NCI-H524 (cell line): Measurements from ENCODE around the gene NFKB1.

Experiments
- DNase-seq, 2 experiments: peaks; one replicate each; lab custom pipeline; 2025; lab: John Stamatoyannopoulos, UW

The NFKB1 gene

GRCh38 chr4:102500352-102500695, 835 bp upstream of the NFKB1 start:
- DNase-seq: peak; percentile 0 to 26

GRCh38 chr4:102501447-102501696, 213 bp downstream of the NFKB1 start:
- peak in 1 of 2 experiments; percentile 18 for DNase-seq

- no peak for DNase-seq
Measured at GRCh38 chr4:102502543-102502818, 1.3 kb downstream of the NFKB1 start.

DNA sequence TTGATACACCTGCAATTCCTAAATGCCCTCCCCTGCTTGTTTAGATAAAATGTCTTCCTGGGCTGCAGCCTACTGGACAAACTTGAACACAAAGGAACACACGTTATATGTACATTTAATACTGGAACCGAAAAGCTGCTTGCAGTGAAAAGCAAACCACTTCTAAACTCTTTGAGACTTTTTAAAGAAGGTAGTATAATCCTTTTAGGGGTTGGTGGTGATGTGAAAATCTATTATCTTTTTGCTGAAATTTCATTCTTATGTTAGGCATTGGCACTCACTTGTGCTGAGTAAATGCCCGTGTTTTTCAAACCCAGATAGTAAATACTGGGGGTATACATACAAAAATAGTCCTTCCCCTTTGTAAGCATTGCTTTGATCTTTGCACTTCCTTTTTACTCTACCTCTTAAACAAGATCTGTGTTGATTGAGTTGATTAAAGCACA, 2.2 kb downstream of the NFKB1 start:
- peak in 1 of 2 experiments; percentile 18 for DNase-seq

GRCh38 chr4:102503831-102504786, 3.0 kb downstream of the NFKB1 start:
- no peak for DNase-seq

DNA sequence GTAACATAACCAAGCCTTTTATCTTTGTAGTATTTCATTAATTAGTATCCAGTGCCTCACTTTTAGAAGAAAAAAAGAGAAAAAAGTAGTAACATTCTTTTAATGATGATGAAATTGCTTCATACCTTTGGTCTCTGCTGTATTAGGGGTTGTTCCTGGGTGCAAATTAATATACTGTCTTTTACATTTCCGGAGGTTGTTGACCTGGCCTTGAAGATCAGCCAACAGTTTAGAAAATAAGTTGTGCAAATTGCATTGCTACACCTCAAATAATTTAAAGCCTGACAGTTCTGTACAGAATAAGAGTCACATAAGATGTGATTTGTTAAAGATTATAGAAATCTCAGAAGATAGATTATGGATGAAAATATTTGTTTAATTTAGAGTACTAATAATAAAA, 3.8 kb downstream of the NFKB1 start:
- no peak for DNase-seq

DNA sequence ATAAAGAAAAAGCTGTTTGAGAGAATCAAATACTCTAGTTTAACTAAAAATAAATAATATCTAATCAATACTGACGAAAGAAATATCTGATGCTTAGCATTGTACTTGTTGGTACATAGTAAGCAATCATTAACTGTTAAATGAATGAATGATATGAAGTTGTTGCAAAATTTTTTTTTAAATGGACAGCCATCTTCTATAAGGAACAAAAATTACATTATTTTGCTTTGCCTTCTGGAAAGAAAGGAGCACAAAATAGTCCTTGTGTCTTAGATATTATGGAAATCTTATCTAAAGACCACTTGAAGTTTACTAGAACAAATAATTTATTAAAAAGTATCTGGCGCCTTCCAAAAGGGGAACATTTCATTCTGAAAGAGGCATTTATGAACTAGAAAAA, 4.5 kb downstream of the NFKB1 start:
- no peak for DNase-seq

- no peak for DNase-seq
Measured at GRCh38 chr4:102506523-102506922, 5.4 kb downstream of the NFKB1 start.

GRCh38 chr4:102511830-102512605, 10.9 kb downstream of the NFKB1 start:
- DNase-seq: no peak

DNA sequence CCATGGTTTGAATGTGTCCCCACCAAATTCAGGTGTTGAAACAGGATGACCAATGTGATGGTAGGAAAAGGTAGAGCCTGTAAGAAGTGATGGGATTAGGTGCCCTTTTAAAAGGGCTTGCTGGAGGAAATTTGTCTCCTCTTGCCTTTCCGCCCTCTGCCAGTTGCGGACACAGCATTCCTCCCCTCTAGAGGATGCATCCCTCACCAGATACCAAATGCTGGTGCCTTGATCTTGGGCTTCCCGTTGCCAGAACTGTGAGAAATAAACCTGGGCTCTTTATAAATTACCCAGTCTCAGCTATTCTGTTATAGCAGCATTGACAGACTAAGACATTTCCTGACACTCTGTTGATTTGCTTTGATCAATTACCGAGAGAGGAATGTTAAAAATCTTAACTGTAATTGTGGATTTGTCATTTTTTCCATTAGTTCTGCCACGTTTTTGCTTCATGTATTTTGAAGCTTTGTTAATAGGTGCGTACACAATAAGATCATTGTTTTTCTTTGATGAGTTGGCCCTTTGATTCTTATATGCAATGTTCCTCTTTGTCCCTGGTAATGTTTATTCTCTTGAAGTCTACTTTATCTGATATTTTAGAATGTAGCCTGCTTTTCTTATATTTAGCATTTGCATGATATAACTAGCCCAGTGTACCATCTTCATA, 13.3 kb downstream of the NFKB1 start:
- DNase-seq: no peak

DNA sequence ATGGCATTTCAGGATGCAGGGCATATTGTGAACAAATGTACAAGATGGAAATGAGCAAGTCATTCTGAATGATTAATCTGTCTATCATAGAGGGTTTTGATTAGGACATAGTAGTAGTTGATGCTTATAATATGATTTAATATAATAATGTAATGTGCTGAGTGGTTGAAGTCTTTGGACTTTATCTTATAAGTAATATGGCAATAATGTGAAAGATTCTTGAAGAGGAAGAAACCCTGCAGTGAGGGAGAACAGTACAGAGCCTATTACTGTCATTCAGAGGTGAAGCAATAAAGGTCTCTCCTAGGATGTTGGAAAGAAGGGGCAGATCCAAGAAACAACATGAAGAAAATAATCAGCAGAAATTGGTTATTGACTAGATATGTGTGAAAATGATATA, 16.6 kb downstream of the NFKB1 start:
- DNase-seq: no peak

- no peak for DNase-seq
Measured at GRCh38 chr4:102518703-102519131, 17.6 kb downstream of the NFKB1 start.

DNA sequence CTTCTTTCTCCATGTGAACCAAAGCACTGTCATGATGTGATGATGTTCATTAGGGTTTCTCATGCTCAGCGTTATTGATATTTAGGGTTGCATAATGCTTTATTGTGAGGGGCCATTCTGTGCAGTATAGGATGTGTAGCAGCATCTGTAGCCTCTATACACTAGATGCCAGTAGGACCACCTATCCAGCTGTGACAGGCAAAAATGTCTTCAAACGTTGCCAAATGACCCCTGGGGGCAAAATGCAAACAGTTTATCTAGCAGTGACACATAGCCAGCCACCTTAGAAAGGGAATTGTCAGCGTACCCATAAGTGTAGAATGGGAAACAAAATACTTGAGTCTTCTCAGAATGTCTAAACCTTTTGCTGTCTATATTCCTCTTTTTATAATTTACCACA, 18.8 kb downstream of the NFKB1 start:
- no peak for DNase-seq

- DNase-seq: no peak
Measured at GRCh38 chr4:102521570-102521969, 20.4 kb downstream of the NFKB1 start.

- DNase-seq: no peak
Measured at GRCh38 chr4:102522031-102522440, 20.9 kb downstream of the NFKB1 start.

DNA sequence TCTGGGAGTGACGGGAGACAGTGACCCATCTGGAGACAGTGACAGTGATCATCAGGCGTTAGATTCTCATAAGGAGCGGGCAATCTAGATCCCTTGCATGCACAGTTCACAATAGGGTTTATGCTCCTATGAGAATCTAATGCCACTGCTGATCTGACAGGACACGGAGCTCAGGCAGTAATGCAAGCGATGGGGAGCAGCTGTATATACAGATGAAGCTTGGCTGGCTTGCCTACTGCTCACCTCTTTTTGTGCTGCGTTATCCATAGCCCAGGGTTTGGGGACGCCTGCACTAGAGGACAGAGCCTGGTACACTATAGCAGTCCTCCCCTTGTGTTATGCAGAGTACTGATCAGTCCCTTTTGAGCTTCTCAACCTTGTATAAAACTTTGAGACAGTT, 23.5 kb downstream of the NFKB1 start:
- DNase-seq: no peak

DNA sequence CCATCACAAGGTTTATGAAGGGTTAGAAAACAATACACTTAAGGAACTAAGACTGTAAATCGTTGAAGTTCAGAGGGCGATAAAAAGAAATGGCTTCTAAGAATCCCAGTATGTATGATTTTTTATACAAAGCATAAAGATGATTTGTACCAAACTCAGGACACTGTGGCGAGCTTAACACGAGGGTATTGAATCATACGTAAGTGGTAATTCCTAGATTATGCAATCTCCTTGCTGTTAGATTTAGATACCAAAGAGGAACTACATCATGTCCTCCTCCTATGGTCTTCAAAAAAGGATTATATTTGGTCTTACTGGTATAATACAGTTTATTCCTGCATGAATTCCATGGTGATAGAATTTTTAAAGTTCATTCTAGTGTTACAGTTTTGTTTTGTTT, 23.9 kb downstream of the NFKB1 start:
- DNase-seq: no peak

GRCh38 chr4:102525504-102525903, 24.3 kb downstream of the NFKB1 start:
- no peak for DNase-seq

- DNase-seq: no peak
Measured at GRCh38 chr4:102526532-102526931, 25.4 kb downstream of the NFKB1 start.

DNA sequence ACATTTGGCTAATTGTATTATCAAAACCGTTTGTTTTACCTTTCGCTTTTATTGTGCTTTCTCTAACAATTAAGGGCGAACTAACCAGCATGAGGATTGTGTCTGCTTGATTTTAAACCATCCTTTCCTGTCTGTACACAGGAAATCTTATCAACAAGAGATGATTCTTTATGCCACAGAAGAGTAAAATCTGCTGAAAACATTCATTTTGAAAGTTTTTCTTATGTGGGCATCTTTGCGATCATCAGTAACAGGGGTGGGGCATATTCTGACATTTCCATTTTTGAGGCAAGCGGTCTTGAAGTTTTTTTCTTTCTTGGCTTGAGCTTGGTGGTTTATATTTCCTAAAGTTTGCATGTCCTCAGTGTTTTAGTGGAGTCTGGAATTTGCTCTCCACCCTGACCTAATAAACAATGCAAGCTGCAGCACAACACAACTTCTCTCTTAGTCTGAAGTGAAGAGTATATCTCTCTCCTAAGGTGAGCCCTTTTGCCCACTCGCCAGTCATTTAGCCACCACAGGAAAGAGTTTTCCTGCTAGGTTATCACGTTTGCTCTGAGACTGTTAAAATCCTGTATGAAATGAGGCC, 26.6 kb downstream of the NFKB1 start:
- no peak for DNase-seq

- no peak for DNase-seq
Measured at GRCh38 chr4:102529977-102530376, 28.8 kb downstream of the NFKB1 start.

DNA sequence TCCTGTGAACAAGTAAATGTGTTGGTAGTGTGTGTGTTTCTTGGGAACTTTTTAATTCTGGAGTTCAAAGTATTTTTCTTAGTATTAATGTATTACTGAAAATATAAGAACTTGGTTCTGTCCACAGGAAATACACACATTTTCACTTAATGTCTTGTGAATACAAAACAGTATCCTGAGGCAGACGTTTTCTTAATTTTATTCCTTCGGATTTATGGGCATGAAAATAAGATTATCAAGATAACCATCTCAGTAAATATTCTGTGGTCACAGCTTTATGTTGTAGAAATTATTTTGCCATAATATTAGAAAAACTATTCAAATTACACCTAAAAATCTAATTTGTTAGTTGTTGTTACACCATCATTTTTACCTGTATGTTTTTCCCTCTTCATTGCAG, 29.8 kb downstream of the NFKB1 start:
- no peak for DNase-seq

DNA sequence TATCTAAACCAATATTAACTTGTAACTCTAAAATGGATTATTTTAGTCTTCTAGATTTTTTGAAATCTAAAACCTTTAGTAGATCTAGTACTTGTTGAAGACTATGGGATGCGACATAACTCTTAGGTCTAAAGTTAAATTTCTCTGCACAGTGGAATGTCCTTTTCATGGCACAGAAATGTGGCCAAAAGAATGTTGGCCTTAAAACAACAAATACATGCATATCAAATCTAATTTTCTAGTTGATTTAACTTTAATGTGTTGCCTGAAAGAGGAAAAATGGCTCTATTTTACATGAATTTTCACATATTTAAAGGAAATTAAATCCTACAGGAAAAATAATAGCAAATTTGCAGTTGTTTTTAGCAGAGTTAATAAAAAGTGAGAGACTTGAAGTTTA, 30.3 kb downstream of the NFKB1 start:
- DNase-seq: no peak
